ENCODE results near the gene MFSD8.
"Not testable (repeated sequence)": the region's sequence is repeated elsewhere in the genome, so short reads cannot be mapped to it uniquely, and the experiment has no call there.

Gene MFSD8

DNA sequence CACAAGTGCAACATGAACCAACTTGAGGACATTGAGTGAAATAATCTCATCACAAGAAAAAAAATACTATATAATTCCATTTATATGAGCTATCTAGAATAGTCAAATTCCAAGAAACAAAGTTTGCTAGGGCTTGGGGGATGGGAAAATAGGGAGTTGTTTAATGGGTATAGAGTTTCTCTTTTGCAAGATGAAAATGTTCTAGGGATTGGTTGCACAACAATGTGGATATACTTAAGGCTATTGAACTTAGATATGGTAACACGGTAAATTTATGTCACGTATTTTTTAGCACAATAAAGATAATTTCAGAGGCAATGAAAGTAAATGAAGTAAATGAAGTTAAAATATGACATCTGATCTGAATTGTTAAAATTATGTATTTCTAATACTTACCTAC lies 7.9 kb downstream of the MFSD8 start:
- DNase-seq: no peak
- TF ChIP-seq, protein P1, sequence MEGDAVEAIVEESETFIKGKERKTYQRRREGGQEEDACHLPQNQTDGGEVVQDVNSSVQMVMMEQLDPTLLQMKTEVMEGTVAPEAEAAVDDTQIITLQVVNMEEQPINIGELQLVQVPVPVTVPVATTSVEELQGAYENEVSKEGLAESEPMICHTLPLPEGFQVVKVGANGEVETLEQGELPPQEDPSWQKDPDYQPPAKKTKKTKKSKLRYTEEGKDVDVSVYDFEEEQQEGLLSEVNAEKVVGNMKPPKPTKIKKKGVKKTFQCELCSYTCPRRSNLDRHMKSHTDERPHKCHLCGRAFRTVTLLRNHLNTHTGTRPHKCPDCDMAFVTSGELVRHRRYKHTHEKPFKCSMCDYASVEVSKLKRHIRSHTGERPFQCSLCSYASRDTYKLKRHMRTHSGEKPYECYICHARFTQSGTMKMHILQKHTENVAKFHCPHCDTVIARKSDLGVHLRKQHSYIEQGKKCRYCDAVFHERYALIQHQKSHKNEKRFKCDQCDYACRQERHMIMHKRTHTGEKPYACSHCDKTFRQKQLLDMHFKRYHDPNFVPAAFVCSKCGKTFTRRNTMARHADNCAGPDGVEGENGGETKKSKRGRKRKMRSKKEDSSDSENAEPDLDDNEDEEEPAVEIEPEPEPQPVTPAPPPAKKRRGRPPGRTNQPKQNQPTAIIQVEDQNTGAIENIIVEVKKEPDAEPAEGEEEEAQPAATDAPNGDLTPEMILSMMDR (IDR thresholded peaks at IDR 0.05): no peak
- Mint-ChIP-seq H3K27me3 (ENCODE audit: low read depth, poor library complexity) (no peaks in the 10 kb centered on the region), H3K36me3 (ENCODE audit: low read depth) (peaks cover 49% of the 10 kb centered on the region), H3K4me3 (no peak overlapping the region), H3K27ac (no peak overlapping the region), H3K4me1 (no peaks in the 10 kb centered on the region), H3K9me3 (no peaks in the 10 kb centered on the region)

DNA sequence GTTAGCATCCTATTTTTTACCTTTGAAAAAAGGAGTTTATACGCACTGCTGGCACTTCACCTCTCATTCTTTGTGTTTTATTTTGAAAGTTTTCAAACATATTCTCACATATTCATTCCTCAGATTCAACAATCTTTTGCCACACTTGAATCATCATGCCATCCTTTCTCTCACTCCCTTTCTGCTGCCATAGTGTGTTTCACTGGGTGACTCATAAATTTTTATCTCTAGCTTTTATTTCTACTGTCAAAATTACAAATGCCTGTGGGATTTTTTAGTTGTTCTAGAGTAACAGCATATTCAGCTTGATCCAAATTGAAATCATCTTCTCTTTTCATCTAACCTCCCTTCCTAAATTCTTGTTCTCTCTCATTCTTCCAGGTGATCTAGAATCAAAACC lies 28.0 kb downstream of the MFSD8 start:
- no peaks in the 10 kb centered on the region for H3K9me3 Mint-ChIP-seq
- no peak overlapping the region for H3K27ac Mint-ChIP-seq
- no peaks in the 10 kb centered on the region for H3K27me3 Mint-ChIP-seq (ENCODE audit: low read depth, poor library complexity)
- no peaks in the 10 kb centered on the region for H3K4me1 Mint-ChIP-seq
- H3K36me3 Mint-ChIP-seq (ENCODE audit: low read depth): peaks cover 26% of the 10 kb centered on the region
- TF ChIP-seq, protein P1 (IDR thresholded peaks at IDR 0.05): no peak
- no peak for DNase-seq
- no peak overlapping the region for H3K4me3 Mint-ChIP-seq

DNA sequence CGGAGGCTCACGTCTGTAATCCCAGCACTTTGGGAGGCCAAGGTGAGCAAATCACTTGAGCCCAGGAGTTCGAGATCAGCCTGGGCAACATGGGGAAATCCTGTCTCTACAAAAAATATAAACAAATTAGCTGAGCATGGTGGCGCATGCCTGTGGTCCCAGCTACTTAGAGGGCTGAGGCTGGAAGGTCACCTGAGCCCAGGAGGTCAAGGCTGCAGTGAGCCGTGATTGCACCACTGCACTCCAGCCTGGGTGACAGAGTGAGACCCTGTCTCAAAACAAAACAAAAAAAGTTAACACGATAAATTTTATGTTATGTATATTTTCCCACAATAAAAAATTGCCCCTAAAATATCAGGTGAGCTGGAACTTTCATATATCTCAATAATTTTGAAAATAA lies 33.1 kb downstream of the MFSD8 start:
- not testable (repeated sequence) for DNase-seq; H3K27ac Mint-ChIP-seq; H3K27me3 Mint-ChIP-seq (ENCODE audit: low read depth, poor library complexity); H3K4me1 Mint-ChIP-seq; H3K4me3 Mint-ChIP-seq; H3K9me3 Mint-ChIP-seq
- H3K36me3 Mint-ChIP-seq (ENCODE audit: low read depth): peaks cover 19% of the 10 kb centered on the region

DNA sequence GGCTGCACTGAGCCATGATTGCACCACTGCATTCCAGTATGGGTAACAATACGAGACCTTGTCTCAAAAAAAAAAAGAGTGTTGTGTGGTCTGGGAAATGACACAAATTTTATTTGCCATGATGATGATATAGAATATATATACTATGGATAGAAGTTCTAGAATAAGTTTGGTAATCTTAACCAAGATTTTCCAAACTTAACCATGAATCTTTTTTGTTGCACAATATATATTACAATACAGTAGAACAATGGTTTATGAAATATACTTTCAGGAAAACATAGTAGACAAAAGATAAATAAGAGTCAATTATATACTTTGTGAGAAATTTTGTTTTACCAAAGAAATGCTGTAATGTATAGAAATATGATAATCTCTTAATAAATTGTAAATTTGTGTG lies 34.8 kb downstream of the MFSD8 start:
- Mint-ChIP-seq H3K9me3 (peaks cover 8% of the 10 kb centered on the region), H3K4me3 (no peak overlapping the region), H3K36me3 (ENCODE audit: low read depth) (peaks cover 33% of the 10 kb centered on the region), H3K27ac (no peak overlapping the region), H3K27me3 (ENCODE audit: low read depth, poor library complexity) (no peaks in the 10 kb centered on the region), H3K4me1 (no peaks in the 10 kb centered on the region)
- DNase-seq: no peak
- TF ChIP-seq, protein P1 (IDR thresholded peaks at IDR 0.05): no peak

DNA sequence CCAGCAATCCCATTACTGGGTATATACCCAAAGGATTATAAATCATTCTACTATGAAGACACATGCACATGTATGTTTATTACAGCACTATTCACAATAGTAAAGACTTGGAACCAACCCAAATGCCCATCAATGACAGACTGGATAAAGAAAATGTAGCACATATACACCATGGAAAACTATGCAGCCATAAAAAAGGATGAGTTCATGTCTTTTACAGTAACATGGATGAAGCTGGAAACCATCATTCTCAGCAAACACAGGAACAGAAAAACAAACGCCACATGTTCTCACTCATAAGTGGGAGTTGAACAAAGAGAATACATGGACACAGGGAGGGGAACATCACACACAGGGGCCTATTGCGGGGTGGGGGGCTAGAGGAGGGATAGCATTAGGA lies 39.3 kb downstream of the MFSD8 start:
- Mint-ChIP-seq H3K36me3 (ENCODE audit: low read depth) (peaks cover 53% of the 10 kb centered on the region), H3K9me3 (peaks cover 19% of the 10 kb centered on the region)
- not testable (repeated sequence) for H3K4me3 Mint-ChIP-seq; H3K27ac Mint-ChIP-seq; H3K27me3 Mint-ChIP-seq (ENCODE audit: low read depth, poor library complexity); DNase-seq; H3K4me1 Mint-ChIP-seq

DNA sequence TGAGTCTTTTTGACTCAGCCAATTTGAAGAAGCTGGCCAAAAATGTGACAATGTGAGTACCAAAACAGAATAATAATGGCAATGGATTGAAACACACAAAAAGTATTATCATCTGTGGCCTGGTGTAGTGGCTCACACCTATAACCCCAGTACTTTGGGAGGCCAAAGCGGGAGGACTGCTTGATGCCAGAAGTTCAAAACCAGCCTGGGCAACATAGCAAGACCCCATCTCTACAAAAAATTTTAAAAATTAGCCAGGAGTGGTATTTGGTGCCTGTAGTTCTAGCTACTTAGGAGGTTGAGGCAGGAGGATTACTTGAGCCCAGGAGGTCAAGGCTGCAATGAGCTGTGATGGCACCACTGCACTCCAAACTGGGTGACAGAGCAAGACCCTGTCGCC lies 42.7 kb downstream of the MFSD8 start:
- peaks cover 48% of the 10 kb centered on the region for H3K36me3 Mint-ChIP-seq (ENCODE audit: low read depth)
- TF ChIP-seq, protein P1 (IDR thresholded peaks at IDR 0.05): no peak
- DNase-seq: no peak
- no peaks in the 10 kb centered on the region for H3K4me1 Mint-ChIP-seq
- H3K27me3 Mint-ChIP-seq (ENCODE audit: low read depth, poor library complexity): no peaks in the 10 kb centered on the region
- peaks cover 19% of the 10 kb centered on the region for H3K9me3 Mint-ChIP-seq
- no peak overlapping the region for H3K4me3 Mint-ChIP-seq
- no peak overlapping the region for H3K27ac Mint-ChIP-seq

DNA sequence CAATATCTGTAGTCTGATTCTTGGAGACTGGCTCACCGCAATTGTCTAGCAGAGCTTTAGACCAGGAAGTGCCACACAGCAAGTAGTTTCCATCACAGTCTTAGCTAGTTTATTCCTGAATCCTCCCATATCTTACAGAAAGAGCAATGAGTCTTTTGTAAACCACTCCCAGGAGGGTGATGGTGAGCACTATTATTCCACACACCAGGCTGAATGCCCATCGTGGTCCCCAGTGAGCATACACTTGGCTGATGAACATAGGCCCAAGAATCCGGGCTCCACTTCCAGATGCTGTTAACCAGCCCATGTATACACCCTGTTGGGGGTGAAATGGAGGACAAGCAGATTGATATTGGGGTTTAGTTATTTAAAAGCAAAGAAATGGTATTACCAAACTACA lies 44.5 kb downstream of the MFSD8 start:
- Mint-ChIP-seq H3K9me3 (peaks cover 14% of the 10 kb centered on the region), H3K36me3 (ENCODE audit: low read depth) (peaks cover 41% of the 10 kb centered on the region), H3K27me3 (ENCODE audit: low read depth, poor library complexity) (peaks cover 4% of the 10 kb centered on the region), H3K4me1 (no peaks in the 10 kb centered on the region), H3K4me3 (no peak overlapping the region), H3K27ac (no peak overlapping the region)
- TF ChIP-seq, protein P1 (IDR thresholded peaks at IDR 0.05): no peak
- no peak for DNase-seq
